Ovary (tissue), 3 donors: Measurements from ENCODE around the gene SLC26A1.

ENCODE experiments used
- CTCF ChIP-seq, 3 donors: fragments of 450-650 bp in 2 of 3; fragments of 200-600 bp in 1 of 3; IDR thresholded peaks; one replicate each; pipeline versions ENCODE4 v1.5.1 to v1.8.0; 2016 to 2022; ENCODE audit warnings: antibody characterized with exemption in 3 of 3, mild to moderate bottlenecking in 1 of 3
- EP300 ChIP-seq: sonication (generic); formaldehyde crosslinking; IDR thresholded peaks from one replicate; pipeline ENCODE4 v1.6.1; 2017; ENCODE audit warnings: antibody characterized with exemption
- POLR2A ChIP-seq: fragments of 450-650 bp; IDR thresholded peaks from one replicate; pipeline ENCODE4 v1.6.1; 2017; ENCODE audit warnings: antibody characterized with exemption, mild to moderate bottlenecking, moderate library complexity
- donor health status: DM: no; HTN: no; CAD: no.

GRCh38 chr4:1027915-1028238 is 34.7 kb upstream of the SLC26A1 start:
- no peak for TF ChIP-seq POLR2A
- no peak for TF ChIP-seq CTCF (IDR thresholded peaks at IDR 0.05)
- no peak for TF ChIP-seq EP300
